OCI-LY7 (cell line): ENCODE data around the gene CREB5.

ENCODE experiments used
- EZH2phosphoT487 ChIP-seq: fragments of 200-600 bp; sonication (generic); IDR thresholded peaks from 2 replicates; pipeline ENCODE4 v1.6.1; 2018; ENCODE audit warnings: low read depth, borderline replicate concordance, mild to moderate bottlenecking, mixed run types, antibody characterized with exemption, low read length, moderate library complexity, mixed read lengths
- TF ChIP-seq, protein P1 (sequence below): fragments of 200-600 bp; sonication (generic); conservative IDR thresholded peaks from 2 replicates; pipeline ENCODE4 v1.5.1; 2014; ENCODE audit warnings: mild to moderate bottlenecking, antibody characterized with exemption, low read length, moderate library complexity, mixed read lengths

DNA sequence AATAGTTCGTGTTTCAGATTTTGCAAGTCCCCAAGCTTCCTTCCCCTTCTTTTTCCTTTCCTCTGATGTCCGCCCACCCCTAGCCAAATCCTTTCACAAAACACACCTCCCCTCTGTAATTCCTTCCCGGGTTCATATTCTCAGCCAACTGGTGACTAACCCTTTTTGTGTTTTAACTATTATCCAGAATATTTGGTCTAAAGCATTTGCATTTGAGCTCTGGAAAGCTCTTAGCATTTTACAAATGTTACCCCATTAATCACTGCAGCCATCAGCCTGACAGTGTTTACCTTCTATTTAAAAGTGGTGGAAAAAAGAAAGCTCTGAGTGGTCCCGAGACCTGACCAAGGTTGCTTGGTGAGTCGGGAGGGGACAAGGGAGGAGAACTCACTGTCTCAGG lies 139.0 kb downstream of the CREB5 start:
- TF ChIP-seq, protein P1, sequence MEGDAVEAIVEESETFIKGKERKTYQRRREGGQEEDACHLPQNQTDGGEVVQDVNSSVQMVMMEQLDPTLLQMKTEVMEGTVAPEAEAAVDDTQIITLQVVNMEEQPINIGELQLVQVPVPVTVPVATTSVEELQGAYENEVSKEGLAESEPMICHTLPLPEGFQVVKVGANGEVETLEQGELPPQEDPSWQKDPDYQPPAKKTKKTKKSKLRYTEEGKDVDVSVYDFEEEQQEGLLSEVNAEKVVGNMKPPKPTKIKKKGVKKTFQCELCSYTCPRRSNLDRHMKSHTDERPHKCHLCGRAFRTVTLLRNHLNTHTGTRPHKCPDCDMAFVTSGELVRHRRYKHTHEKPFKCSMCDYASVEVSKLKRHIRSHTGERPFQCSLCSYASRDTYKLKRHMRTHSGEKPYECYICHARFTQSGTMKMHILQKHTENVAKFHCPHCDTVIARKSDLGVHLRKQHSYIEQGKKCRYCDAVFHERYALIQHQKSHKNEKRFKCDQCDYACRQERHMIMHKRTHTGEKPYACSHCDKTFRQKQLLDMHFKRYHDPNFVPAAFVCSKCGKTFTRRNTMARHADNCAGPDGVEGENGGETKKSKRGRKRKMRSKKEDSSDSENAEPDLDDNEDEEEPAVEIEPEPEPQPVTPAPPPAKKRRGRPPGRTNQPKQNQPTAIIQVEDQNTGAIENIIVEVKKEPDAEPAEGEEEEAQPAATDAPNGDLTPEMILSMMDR, result no peak
- no peak for TF ChIP-seq EZH2phosphoT487
